ENCODE results near the gene KAZN. TPM values are rescaled to one million over a fixed set of nuclear protein-coding genes. Genes with fewer than 3 reads are reported as not detected.

The KAZN gene
- total and polyA plus RNA-seq, 2 of the 8 experiments (the other 6 are each of a cell fraction or from before 2014, with no cell fraction given): 3.7 to 11.8 TPM

DNA sequence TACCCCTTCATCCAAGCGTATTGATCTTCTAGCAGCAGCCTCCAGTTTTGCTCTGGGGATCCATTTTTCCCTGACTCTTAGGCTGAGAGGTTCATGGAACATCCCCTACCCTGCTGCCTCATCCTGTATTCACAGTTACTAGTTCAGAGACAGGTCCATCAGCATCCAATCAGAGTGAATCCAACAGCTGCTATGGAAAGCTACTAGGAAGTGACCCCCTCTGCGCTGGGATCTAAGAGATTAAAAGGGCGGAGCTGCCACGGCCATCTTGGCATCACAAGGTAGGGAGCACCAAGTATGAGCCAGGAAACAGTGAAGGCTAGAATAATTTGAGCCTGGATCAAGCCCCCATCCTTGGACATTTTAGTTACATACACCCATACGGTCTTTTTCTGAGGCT, 32.5 kb downstream of the KAZN start:
- no peak overlapping the region for H3K9ac ChIP-seq (replicated peaks in 1 of 4; ENCODE audit: extremely low read depth in 1 of 4, low read depth in 3 of 4, low read length in 3 of 4)
- H3K4ac ChIP-seq (replicated peaks; ENCODE audit: insufficient read length, low read depth, low read length): no peak overlapping the region
- no peak overlapping the region for H2AK5ac ChIP-seq (ENCODE audit: low read depth, low read length)
- peaks cover 0 to 2% of the 10 kb centered on the region in 2 experiments for H4K20me1 ChIP-seq (replicated peaks in 1 of 2; ENCODE audit: control insufficient read depth in 1 of 2, insufficient read depth in 2 of 2, low read length in 2 of 2)
- TF ChIP-seq RNF2 (IDR thresholded peaks at IDR 0.05; ENCODE audit: borderline replicate concordance, low read depth, low read length, missing control alignments, poor library complexity, severe bottlenecking): no peak
- TF ChIP-seq JUN (IDR thresholded peaks at IDR 0.05; ENCODE audit: low read depth, low read length): no peak
- TF ChIP-seq, protein P1, sequence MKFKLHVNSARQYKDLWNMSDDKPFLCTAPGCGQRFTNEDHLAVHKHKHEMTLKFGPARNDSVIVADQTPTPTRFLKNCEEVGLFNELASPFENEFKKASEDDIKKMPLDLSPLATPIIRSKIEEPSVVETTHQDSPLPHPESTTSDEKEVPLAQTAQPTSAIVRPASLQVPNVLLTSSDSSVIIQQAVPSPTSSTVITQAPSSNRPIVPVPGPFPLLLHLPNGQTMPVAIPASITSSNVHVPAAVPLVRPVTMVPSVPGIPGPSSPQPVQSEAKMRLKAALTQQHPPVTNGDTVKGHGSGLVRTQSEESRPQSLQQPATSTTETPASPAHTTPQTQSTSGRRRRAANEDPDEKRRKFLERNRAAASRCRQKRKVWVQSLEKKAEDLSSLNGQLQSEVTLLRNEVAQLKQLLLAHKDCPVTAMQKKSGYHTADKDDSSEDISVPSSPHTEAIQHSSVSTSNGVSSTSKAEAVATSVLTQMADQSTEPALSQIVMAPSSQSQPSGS (IDR thresholded peaks at IDR 0.05; ENCODE audit: low read length): no peak
- no peak for TF ChIP-seq BCL11A (IDR thresholded peaks at IDR 0.05; ENCODE audit: low read depth in 2 of 2, low read length in 2 of 2)
- no peak for TF ChIP-seq SIRT6 (IDR thresholded peaks at IDR 0.05; ENCODE audit: low read length)
- no peak for TF ChIP-seq YY1 (IDR thresholded peaks at IDR 0.05; ENCODE audit: low read depth, low read length)
- no peak for TF ChIP-seq CBX8 (IDR thresholded peaks at IDR 0.05; ENCODE audit: borderline replicate concordance, low read depth, low read length)
- no peak for TF ChIP-seq TAF7 (optimal IDR thresholded peaks at IDR 0.05; ENCODE audit: borderline replicate concordance, low read depth, low read length)
- TF ChIP-seq PHF8 (conservative IDR thresholded peaks at IDR 0.05; ENCODE audit: low read depth, low read length): no peak
- H3K79me1 ChIP-seq (ENCODE audit: low read depth, low read length): peaks cover 4% of the 10 kb centered on the region; the same call in 1 of the 2 replicates
- no peak overlapping the region for H2BK5ac ChIP-seq (ENCODE audit: low read depth, low read length)
- WGBS, 2 experiments (ENCODE audit: extremely low coverage in 1 of 2, insufficient coverage in 1 of 2, insufficient read length in 1 of 2, insufficient replicate concordance in 2 of 2, low coverage in 1 of 2, low lambda C conversion rate in 2 of 2, missing lambda C conversion rate in 1 of 2): 97% methylated on average over 5 of the region's 5 CpGs; no CpG with 5 or more reads in 1 of the 2 experiments
- DNase-seq (ENCODE audit: low read depth in 1 of 2, low spot score in 2 of 2) (no peak), FAIRE-seq (no peak)
- no peak overlapping the region for H3K23ac ChIP-seq (ENCODE audit: insufficient read length)
- no peak overlapping the region for H2BK12ac ChIP-seq (ENCODE audit: low read depth, low read length)
- H4K91ac ChIP-seq (replicated peaks; ENCODE audit: insufficient read length, low read length): no peak overlapping the region
- H3K14ac ChIP-seq (ENCODE audit: insufficient read length): no peak overlapping the region
- no peak overlapping the region for H2AFZ ChIP-seq (ENCODE audit: low read length)
- H3K27me3 ChIP-seq (replicated peaks in 1 of 4; ENCODE audit: control insufficient read depth in 3 of 4, extremely low read depth in 1 of 4, insufficient read depth in 3 of 4, low read length in 3 of 4): no peaks in the 10 kb centered on the region
- H3K4me1 ChIP-seq (replicated peaks in 1 of 4; ENCODE audit: control insufficient read depth in 3 of 4, insufficient read depth in 4 of 4, low read length in 3 of 4): peaks cover 0 to 10% (median 1%) of the 10 kb centered on the region in 4 experiments; a peak in 4 of 7 replicates
- no peak overlapping the region for H3K56ac ChIP-seq (replicated peaks; ENCODE audit: insufficient read length, low read depth, low read length)
- H3K23me2 ChIP-seq (ENCODE audit: low read depth, low read length): no peaks in the 10 kb centered on the region
- H2BK15ac ChIP-seq (ENCODE audit: low read length): no peak overlapping the region
- no peaks in the 10 kb centered on the region; a peak in 1 of 4 replicates for H3K9me3 ChIP-seq (ENCODE audit: insufficient read depth in 2 of 2, low read depth in 1 of 2, low read length in 1 of 2)
- no peak overlapping the region for H3K4me2 ChIP-seq (ENCODE audit: insufficient read depth in 1 of 2, low read depth in 2 of 2, low read length in 2 of 2)
- no peak overlapping the region for H3K18ac ChIP-seq (ENCODE audit: extremely low read depth, low read length)
- H2BK20ac ChIP-seq (ENCODE audit: low read length): no peak overlapping the region
- H3K36me3 ChIP-seq (ENCODE audit: control insufficient read depth in 2 of 4, insufficient read depth in 4 of 4, low read length in 3 of 4): no peaks in the 10 kb centered on the region
- H4K8ac ChIP-seq (ENCODE audit: extremely low read depth, insufficient read depth, low read length): no peak overlapping the region
- no peak overlapping the region for H3K4me3 ChIP-seq (ENCODE audit: extremely low read depth in 1 of 4, insufficient read depth in 2 of 4, low read depth in 3 of 4, low read length in 4 of 4)
- H3K79me2 ChIP-seq (ENCODE audit: control insufficient read depth in 1 of 2, insufficient read depth in 2 of 2, low read length in 2 of 2): peaks cover 0 to 3% of the 10 kb centered on the region in 2 experiments; a peak in 2 of 4 replicates
- H4K5ac ChIP-seq (ENCODE audit: insufficient read length, low read depth, low read length): no peak overlapping the region
- no peak overlapping the region for H2BK120ac ChIP-seq (replicated peaks; ENCODE audit: low read depth, low read length)
- ChIA-PET CTCF (ENCODE audit: partially characterized antibody) (interaction anchor here (1.0 to 1.1 kb wide), 4 partner anchors 21 to 467 kb away, joined by 3 read pairs; no protein-coding TSS in a partner anchor), POLR2A (ENCODE audit: partially characterized antibody) (no interaction called here)
- no peak overlapping the region for H3K27ac ChIP-seq (ENCODE audit: low read depth, low read length)
